ENCODE data around the gene ZNF618.

- TF ChIP-seq CTCF (IDR thresholded peaks at IDR 0.05) (no peak), TCF7 (CRISPR knock-in tag; IDR thresholded peaks at IDR 0.05; ENCODE audit: low read depth) (no peak), ESRRA (CRISPR knock-in tag; IDR thresholded peaks at IDR 0.05; ENCODE audit: borderline replicate concordance) (no peak)
Observed at GRCh38 chr9:113933671-113934070, 57.6 kb downstream of the ZNF618 start.
